WERI-Rb-1 (cell line): ENCODE measurements around the gene COL9A2.

Source experiments
- DNase-seq: peaks from one replicate; pipeline ENCODE4 v3.0.0-alpha.2; 2020
- H3K27ac ChIP-seq: fragments of 250-450 bp; sonication (Bioruptor Pico); 2 replicates; pipeline ENCODE4 v1.5.1; 2020; ENCODE audit warnings: mild to moderate bottlenecking, moderate library complexity
- H3K27me3 ChIP-seq: fragments of 250-450 bp; sonication (Bioruptor Pico); 2 replicates; pipeline ENCODE4 v1.5.1; 2021; ENCODE audit warnings: mild to moderate bottlenecking, low read depth, moderate library complexity; ENCODE audit not compliant: insufficient read depth, severe bottlenecking
- H3K36me3 ChIP-seq: fragments of 250-450 bp; sonication (Bioruptor Pico); 2 replicates; pipeline ENCODE4 v1.5.1; 2020; ENCODE audit warnings: mild to moderate bottlenecking, moderate library complexity
- H3K4me3 ChIP-seq: 2 replicates; pipeline ENCODE4 v1.5.1; 2011; ENCODE audit warnings: low read depth, mild to moderate bottlenecking, control low read depth, low read length
- H3K9me3 ChIP-seq: fragments of 250-450 bp; sonication (Bioruptor Pico); 2 replicates; pipeline ENCODE4 v1.5.1; 2021; ENCODE audit warnings: mild to moderate bottlenecking, moderate library complexity; ENCODE audit not compliant: severe bottlenecking
- TF ChIP-seq, protein P1 (sequence below): IDR thresholded peaks from 2 replicates; pipeline ENCODE4 v1.5.1; 2011; ENCODE audit warnings: low read depth, mild to moderate bottlenecking, control low read depth, inconsistent platforms, low read length

Gene COL9A2

DNA sequence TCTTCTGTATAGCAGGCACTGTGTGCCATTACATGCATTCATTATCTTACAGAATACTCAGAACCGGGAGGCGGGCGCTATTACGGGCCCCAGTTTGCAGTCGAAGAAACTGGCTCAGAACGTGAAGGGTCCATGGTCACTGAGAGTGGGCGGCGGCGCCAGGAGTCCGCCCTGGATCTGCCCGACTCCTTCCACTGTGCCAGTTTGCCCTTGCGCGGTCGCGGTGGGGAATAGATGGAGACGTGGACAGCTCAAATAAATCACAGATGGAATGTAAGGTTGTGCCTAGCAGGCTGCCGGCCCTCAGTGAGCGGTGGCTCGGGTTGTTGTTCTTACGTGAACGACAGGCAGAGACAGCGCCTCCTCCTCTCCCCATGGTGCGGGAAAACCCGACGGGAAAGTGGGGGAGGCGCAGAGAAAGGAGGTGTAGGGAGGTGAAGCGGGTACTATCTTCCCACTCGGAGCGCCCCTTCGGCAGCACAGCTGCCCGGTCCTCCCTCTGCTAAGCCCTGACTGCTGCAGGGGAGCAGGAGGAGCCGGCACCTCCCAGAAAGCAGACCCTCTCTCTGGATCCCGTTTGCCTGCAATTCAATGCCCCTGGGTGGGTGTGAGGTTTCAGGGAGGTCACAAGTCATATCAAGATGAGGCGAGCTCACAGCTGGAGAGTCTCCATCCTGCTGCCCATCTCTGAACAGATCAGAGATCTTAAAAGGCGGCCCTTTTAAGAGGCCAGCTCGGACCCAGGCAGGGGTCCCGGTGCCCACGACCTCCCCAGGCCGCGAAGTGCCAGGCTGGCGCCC is 1.1 kb downstream of the COL9A2 start:
- Histone ChIP-seq H3K27me3 (peaks cover 25% of the 10 kb centered on the region), H3K4me3 (peak overlapping the region; percentile 44), H3K36me3 (no peaks in the 10 kb centered on the region), H3K9me3 (no peaks in the 10 kb centered on the region), H3K27ac (no peak overlapping the region; the same call in 1 of the 2 replicates)
- TF ChIP-seq, protein P1, sequence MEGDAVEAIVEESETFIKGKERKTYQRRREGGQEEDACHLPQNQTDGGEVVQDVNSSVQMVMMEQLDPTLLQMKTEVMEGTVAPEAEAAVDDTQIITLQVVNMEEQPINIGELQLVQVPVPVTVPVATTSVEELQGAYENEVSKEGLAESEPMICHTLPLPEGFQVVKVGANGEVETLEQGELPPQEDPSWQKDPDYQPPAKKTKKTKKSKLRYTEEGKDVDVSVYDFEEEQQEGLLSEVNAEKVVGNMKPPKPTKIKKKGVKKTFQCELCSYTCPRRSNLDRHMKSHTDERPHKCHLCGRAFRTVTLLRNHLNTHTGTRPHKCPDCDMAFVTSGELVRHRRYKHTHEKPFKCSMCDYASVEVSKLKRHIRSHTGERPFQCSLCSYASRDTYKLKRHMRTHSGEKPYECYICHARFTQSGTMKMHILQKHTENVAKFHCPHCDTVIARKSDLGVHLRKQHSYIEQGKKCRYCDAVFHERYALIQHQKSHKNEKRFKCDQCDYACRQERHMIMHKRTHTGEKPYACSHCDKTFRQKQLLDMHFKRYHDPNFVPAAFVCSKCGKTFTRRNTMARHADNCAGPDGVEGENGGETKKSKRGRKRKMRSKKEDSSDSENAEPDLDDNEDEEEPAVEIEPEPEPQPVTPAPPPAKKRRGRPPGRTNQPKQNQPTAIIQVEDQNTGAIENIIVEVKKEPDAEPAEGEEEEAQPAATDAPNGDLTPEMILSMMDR = no peak
- no peak for DNase-seq

DNA sequence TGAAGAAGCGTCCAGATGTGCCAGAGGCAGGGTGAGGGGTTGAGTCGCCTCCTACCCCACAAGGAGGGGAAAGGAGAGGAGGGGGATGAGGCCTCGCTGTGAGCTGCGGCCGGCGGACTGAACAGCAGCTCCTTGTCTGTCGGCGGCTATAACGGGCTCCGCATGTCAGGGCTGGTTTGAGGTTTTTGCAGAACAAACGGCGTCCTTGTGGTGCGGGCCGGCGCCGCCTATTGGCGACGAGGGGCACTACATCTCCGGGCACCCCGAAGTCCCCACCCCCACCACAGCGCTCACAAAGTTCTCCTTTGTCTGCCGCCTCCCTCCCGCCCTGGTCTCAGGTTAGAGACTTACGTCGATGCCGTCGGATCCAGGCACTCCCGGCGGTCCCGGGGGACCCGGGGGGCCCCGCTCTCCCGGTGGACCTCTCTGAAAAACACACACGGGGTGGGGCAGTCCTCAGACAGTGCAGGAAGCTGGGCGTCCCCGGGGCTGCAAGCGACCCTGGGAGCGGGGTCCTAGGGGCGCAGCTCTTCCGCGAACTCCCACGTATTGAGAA is 1.8 kb downstream of the COL9A2 start:
- H3K9me3 ChIP-seq = no peaks in the 10 kb centered on the region
- H3K27ac ChIP-seq = peak overlapping the region; percentile 48
- H3K4me3 ChIP-seq = peak overlapping the region; percentile 44
- no peaks in the 10 kb centered on the region for H3K36me3 ChIP-seq
- peaks cover 25% of the 10 kb centered on the region for H3K27me3 ChIP-seq
- TF ChIP-seq, protein P1 = peak; percentile 96
- peak; percentile 86 for DNase-seq

DNA sequence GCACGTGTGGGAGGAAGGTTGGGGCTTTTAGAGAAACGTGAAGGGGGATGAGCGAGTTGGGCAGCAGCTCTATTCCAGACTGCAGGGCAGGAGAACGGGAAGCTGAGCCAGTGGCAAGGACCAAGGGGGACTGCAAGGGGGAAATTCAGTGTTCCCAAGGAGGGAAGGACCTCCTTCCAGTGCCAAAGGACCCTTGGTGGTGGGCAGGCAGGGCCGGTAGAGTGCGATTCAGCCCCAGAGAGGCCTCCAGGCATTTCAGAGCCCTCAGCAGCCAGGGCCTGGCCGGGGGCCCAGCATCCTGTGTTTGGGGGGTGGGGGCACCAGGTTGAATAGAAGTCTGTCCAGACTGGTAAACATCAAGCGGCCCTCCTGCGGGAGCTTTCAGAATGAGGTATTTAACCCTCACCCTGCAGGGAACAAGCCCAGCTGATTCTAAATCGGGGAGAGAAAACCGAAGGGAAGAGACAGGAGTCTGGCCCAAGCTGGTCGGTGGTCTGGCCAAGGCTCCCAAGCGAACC is 2.3 kb downstream of the COL9A2 start:
- TF ChIP-seq, protein P1 = no peak
- DNase-seq = no peak
- H3K27ac ChIP-seq = peak overlapping the region; percentile 48; the same call in 1 of the 2 replicates
- no peak overlapping the region for H3K4me3 ChIP-seq
- H3K27me3 ChIP-seq = peaks cover 25% of the 10 kb centered on the region
- no peaks in the 10 kb centered on the region for H3K36me3 ChIP-seq
- H3K9me3 ChIP-seq = no peaks in the 10 kb centered on the region

DNA sequence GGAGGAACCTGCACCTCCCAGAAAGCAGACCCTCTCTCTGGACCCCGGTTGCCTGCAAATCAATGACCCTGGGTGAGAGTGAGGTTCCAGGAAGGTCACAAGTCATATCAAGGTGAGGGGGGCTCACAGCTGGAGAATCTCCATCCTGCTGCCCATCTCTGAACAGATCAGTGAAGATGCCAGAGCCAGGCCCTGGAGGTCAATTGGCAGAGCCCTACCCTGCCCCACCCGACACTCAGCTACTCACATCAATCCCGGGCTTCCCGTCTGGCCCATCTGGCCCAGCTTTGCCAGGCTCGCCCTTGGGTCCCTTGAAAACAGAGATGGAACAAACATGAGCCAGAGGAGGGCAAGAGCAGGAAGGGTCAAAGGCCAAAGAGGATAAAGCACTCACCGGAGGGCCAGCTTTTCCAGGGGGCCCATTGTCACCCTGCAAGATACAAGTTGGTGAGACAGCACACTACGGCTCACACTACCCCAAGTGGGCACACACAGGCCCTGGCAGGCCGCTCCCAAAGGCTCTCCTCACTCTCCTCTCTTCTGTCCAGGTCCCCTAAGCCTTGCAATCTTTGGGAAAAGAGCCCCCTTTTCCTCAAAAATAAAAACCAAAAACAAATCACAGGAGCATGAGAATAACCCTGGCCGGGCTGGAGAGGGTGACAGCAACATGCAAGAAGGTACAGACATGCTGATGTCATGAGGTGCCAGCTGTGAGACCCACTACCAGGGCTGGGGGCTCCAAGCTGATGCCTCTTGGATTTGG is 2.9 kb downstream of the COL9A2 start:
- no peaks in the 10 kb centered on the region for H3K36me3 ChIP-seq
- TF ChIP-seq, protein P1 = no peak
- H3K27me3 ChIP-seq = peaks cover 25% of the 10 kb centered on the region
- H3K9me3 ChIP-seq = no peaks in the 10 kb centered on the region
- H3K27ac ChIP-seq = no peak overlapping the region
- DNase-seq = no peak
- no peak overlapping the region for H3K4me3 ChIP-seq

DNA sequence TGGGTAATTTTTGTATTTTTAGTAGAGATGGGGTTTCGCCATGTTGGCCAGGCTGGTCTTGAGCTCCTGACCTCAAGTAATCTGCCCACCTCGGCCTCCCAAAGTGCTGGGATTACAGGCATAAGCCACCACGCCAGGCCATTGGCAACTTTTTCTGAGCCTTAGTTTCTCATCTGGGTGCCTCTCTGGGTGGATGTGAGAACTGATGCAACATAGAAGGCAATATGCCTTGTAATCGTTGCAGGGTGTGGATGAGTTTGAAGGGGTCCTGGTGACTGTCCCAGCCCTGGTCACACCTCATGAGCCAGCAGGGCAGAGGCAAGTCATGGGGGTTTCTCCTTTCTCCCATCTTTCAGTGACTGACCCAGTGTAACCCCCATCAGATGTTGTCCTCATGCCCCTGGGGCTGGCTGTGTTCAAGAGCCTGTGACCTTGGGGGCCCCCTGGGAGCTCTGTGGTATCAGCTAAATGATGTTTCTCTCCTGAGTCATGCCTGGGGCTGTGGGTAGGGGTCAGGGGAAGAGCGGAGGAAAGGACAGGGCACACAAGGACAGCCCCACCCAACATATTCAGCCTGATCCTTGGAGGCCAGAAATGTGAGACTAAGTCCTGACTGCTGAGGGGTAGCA is 3.6 kb downstream of the COL9A2 start:
- TF ChIP-seq, protein P1 = no peak
- no peak overlapping the region for H3K27ac ChIP-seq
- H3K27me3 ChIP-seq = peaks cover 25% of the 10 kb centered on the region
- no peak for DNase-seq
- no peaks in the 10 kb centered on the region for H3K9me3 ChIP-seq
- no peaks in the 10 kb centered on the region for H3K36me3 ChIP-seq
- H3K4me3 ChIP-seq = no peak overlapping the region
